ENCODE results near the gene SEZ6.

- no peak for TF ChIP-seq EZH2 (optimal IDR thresholded peaks at IDR 0.05; ENCODE audit: low read depth, low read length)
- TF ChIP-seq, protein P1, sequence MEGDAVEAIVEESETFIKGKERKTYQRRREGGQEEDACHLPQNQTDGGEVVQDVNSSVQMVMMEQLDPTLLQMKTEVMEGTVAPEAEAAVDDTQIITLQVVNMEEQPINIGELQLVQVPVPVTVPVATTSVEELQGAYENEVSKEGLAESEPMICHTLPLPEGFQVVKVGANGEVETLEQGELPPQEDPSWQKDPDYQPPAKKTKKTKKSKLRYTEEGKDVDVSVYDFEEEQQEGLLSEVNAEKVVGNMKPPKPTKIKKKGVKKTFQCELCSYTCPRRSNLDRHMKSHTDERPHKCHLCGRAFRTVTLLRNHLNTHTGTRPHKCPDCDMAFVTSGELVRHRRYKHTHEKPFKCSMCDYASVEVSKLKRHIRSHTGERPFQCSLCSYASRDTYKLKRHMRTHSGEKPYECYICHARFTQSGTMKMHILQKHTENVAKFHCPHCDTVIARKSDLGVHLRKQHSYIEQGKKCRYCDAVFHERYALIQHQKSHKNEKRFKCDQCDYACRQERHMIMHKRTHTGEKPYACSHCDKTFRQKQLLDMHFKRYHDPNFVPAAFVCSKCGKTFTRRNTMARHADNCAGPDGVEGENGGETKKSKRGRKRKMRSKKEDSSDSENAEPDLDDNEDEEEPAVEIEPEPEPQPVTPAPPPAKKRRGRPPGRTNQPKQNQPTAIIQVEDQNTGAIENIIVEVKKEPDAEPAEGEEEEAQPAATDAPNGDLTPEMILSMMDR (IDR thresholded peaks at IDR 0.05; ENCODE audit: low read length): no peak
Measured at GRCh38 chr17:28954886-28955285, 50.9 kb downstream of the SEZ6 start.

Measured in MM.1S (cell line).